Measurements from ENCODE around the gene HAND1.
"Not testable (repeated sequence)": the region's sequence is repeated elsewhere in the genome, so short reads cannot be mapped to it uniquely, and the experiment has no call there.

HAND1 gene

GRCh38 chr5:154517181-154517580 is 39.2 kb upstream of the HAND1 start:
- H3K27ac ChIP-seq: no peak overlapping the region
- no peak for DNase-seq (ENCODE audit: low spot score)
- TF ChIP-seq CTCF (conservative IDR thresholded peaks at IDR 0.05; ENCODE audit: low read depth): no peak
- POLR2A ChIA-PET (ENCODE audit: low non-redundant PET): no interaction called here
- CTCF ChIA-PET: interaction anchor here (0.6 to 0.7 kb wide), 3 partner anchors 49 to 543 kb away, joined by 3 to 6 read pairs (median 3); no protein-coding TSS in a partner anchor

GRCh38 chr5:154516475-154516874 is 38.4 kb upstream of the HAND1 start:
- no peak for DNase-seq (ENCODE audit: low spot score)
- TF ChIP-seq CTCF (conservative IDR thresholded peaks at IDR 0.05; ENCODE audit: low read depth): no peak
- H3K27ac ChIP-seq: no peak overlapping the region
- ChIA-PET POLR2A (ENCODE audit: low non-redundant PET) (no interaction called here), CTCF (interaction anchor here (0.6 to 0.9 kb wide), 3 partner anchors 49 to 543 kb away, joined by 3 to 6 read pairs (median 3); no protein-coding TSS in a partner anchor)

GRCh38 chr5:154515488-154515887 is 37.5 kb upstream of the HAND1 start:
- H3K27ac ChIP-seq; POLR2A ChIA-PET (ENCODE audit: low non-redundant PET); DNase-seq (ENCODE audit: low spot score): not testable (repeated sequence)
- CTCF ChIA-PET: interaction anchor here (0.9 kb wide), 1 partner anchor 95 kb away, joined by 3 read pairs; no protein-coding TSS in a partner anchor

- ChIA-PET CTCF (interaction anchor here (0.6 kb wide), 1 partner anchor 96 kb away, joined by 3 read pairs; no protein-coding TSS in a partner anchor), POLR2A (ENCODE audit: low non-redundant PET) (no interaction called here)
- H3K27ac ChIP-seq: no peak overlapping the region
- TF ChIP-seq CTCF (conservative IDR thresholded peaks at IDR 0.05; ENCODE audit: low read depth): no peak
- DNase-seq (ENCODE audit: low spot score): no peak
Measured at GRCh38 chr5:154514331-154514730, 36.3 kb upstream of the HAND1 start.

- ChIA-PET CTCF (interaction anchor here (0.6 to 1.1 kb wide), 2 partner anchors 10 to 97 kb away, joined by 3 to 4 read pairs; no protein-coding TSS in a partner anchor), POLR2A (ENCODE audit: low non-redundant PET) (no interaction called here)
- H3K27ac ChIP-seq: no peak overlapping the region
- DNase-seq (ENCODE audit: low spot score): no peak
- no peak for TF ChIP-seq CTCF (conservative IDR thresholded peaks at IDR 0.05; ENCODE audit: low read depth)
Measured at GRCh38 chr5:154513669-154514084, 35.6 kb upstream of the HAND1 start.

GRCh38 chr5:154511984-154512383 is 34.0 kb upstream of the HAND1 start:
- ChIA-PET POLR2A (ENCODE audit: low non-redundant PET) (no interaction called here), CTCF (interaction anchor here (0.7 kb wide), 1 partner anchor 49 kb away, joined by 3 read pairs; no protein-coding TSS in a partner anchor)
- DNase-seq (ENCODE audit: low spot score): no peak
- TF ChIP-seq CTCF (conservative IDR thresholded peaks at IDR 0.05; ENCODE audit: low read depth): no peak
- no peak overlapping the region for H3K27ac ChIP-seq

GRCh38 chr5:154509784-154510555 is 31.9 kb upstream of the HAND1 start:
- no peak overlapping the region for H3K27ac ChIP-seq
- TF ChIP-seq CTCF (conservative IDR thresholded peaks at IDR 0.05; ENCODE audit: low read depth): no peak
- ChIA-PET POLR2A (ENCODE audit: low non-redundant PET) (no interaction called here), CTCF (interaction anchor here (1.6 kb wide), 1 partner anchor 10 kb away, joined by 13 read pairs; no protein-coding TSS in a partner anchor)
- no peak for DNase-seq (ENCODE audit: low spot score)

Measured in RWPE1 (cell line).